ENCODE results near the gene DLX2.

DNA sequence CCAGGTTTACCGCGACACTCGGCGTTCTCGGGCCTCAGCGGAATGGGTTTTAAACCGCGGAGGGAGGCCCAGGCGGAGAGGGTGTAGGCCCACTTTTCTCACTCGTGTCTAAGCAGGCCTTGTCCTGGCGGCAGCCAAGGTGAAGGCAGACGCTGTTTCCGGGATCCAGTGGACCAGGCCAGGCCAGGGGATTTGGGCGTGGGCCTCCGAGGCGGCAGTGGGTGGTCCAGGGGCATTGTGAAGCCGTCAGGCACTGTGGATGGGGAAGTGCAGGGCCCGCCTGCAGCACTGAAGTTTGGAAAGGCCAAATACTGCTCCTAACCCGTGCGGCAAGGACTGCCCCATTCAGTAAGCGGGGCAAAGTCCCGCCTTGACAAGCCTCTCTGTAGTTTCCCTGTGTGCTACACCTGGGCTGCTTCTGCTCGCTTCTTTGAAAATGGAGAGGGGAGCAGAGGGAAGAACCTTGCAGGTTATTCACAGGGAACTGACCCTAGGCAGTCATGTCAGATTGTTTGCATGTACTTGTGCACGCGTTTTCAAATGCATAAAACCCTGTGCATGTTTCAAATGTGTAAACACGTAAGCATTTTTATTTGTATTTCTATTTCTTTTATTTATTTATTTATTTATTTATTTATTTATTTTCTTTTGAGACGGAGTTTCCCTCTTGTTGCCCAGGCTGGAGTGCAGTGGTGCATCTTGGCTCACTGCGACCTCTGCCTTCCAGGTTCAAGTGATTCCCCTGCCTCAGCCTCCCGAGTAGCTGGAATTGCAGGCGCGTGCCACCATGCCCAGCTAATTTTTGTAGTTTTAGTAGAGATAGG lies 7.5 kb upstream of the DLX2 start:
- TF ChIP-seq, protein P1, sequence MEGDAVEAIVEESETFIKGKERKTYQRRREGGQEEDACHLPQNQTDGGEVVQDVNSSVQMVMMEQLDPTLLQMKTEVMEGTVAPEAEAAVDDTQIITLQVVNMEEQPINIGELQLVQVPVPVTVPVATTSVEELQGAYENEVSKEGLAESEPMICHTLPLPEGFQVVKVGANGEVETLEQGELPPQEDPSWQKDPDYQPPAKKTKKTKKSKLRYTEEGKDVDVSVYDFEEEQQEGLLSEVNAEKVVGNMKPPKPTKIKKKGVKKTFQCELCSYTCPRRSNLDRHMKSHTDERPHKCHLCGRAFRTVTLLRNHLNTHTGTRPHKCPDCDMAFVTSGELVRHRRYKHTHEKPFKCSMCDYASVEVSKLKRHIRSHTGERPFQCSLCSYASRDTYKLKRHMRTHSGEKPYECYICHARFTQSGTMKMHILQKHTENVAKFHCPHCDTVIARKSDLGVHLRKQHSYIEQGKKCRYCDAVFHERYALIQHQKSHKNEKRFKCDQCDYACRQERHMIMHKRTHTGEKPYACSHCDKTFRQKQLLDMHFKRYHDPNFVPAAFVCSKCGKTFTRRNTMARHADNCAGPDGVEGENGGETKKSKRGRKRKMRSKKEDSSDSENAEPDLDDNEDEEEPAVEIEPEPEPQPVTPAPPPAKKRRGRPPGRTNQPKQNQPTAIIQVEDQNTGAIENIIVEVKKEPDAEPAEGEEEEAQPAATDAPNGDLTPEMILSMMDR (conservative IDR thresholded peaks at IDR 0.05), result no peak
- TF ChIP-seq EZH2 (IDR thresholded peaks at IDR 0.05; ENCODE audit: low read depth), result no peak

Data from PC-9 (cell line).